Measurements from ENCODE around the gene NECAB2.

GRCh38 chr16:83953796-83954576, 14.1 kb upstream of the NECAB2 start:
- TF ChIP-seq POLR2A (IDR thresholded peaks at IDR 0.05; ENCODE audit: low read length) = no peak
- TF ChIP-seq CTCF (IDR thresholded peaks at IDR 0.05) = peak; percentile 54
- no peak for TF ChIP-seq EP300 (IDR thresholded peaks at IDR 0.05)
- TF ChIP-seq MYC (IDR thresholded peaks at IDR 0.05; ENCODE audit: borderline replicate concordance, low read length) = no peak
- TF ChIP-seq RCOR1 (IDR thresholded peaks at IDR 0.05; ENCODE audit: low read depth, low read length) = no peak
- no peak for TF ChIP-seq HDAC2 (IDR thresholded peaks at IDR 0.05)
- 0 out of 2 replicates have a peak, but pooled peaks have one; percentile 28 for TF ChIP-seq TFCP2L1 (CRISPR knock-in tag; IDR thresholded peaks at IDR 0.05)
- no peak for TF ChIP-seq CHD4 (IDR thresholded peaks at IDR 0.05; ENCODE audit: borderline replicate concordance)
- TF ChIP-seq, protein P1, sequence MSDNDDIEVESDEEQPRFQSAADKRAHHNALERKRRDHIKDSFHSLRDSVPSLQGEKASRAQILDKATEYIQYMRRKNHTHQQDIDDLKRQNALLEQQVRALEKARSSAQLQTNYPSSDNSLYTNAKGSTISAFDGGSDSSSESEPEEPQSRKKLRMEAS (IDR thresholded peaks at IDR 0.05) = no peak
- no peak for TF ChIP-seq NR3C1 (IDR thresholded peaks at IDR 0.05)
- TF ChIP-seq, protein P2, sequence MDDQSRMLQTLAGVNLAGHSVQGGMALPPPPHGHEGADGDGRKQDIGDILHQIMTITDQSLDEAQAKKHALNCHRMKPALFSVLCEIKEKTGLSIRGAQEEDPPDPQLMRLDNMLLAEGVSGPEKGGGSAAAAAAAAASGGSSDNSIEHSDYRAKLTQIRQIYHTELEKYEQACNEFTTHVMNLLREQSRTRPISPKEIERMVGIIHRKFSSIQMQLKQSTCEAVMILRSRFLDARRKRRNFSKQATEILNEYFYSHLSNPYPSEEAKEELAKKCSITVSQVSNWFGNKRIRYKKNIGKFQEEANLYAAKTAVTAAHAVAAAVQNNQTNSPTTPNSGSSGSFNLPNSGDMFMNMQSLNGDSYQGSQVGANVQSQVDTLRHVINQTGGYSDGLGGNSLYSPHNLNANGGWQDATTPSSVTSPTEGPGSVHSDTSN (IDR thresholded peaks at IDR 0.05) = no peak

Measured in A549 (cell line).